HG03196 (cell line): ENCODE data around the gene CHPF.
A peak's percentile ranks its signal among the peaks of the same experiment; 100 is the strongest.

ENCODE experiments used
- ATAC-seq: cut with Tn5 transposase; IDR thresholded peaks from one replicate; pipeline ENCODE4 v1.9.1; 2021; ENCODE audit not compliant: unreplicated experiment

Gene CHPF

DNA sequence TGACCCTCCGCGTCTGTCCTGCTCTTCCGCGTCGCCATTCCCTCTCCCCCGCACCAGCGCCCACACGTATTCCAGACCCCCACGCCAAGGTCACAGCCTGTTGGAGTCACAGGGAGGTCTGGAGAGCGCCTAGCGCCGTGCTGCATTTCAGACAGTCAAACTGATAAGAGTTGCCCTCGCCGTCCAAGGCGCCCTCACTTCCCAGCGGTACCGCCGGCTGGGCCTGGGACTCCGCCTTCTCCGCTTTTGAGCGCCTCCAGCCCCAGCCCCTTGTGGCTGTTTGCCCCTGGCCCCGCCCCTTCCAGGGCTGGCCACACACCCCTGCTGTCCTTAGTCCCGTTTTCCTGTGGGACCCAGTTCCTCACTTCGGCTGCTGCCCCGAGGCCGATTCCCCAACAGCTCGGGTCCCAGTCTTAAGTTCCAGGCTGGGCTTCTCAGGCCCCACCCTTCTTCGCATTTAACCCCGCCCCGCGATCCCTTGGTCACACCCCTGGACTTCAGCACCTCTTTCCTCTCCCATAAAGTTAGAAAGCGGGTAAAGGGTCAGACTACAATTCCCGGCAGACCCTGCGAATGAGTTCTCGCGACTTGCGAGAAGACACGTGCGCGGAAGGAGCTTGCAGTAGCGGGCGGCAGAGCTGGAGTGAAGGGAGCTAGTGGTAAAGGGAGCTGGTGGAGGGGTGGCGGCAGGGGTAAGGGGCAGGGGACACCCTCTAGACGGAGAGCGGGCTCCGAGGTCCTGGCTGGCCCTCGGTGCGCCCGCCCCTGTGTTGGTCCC, 45.1 kb downstream of the CHPF start, which contains the start of gene GMPPA:
Gene GMPPA, plus strand, starts transcription at position 612 of the 778 bp plus-strand sequence. CDS start 1,085 bp downstream, outside the sequence.
- ATAC-seq = peak; percentile 90

DNA sequence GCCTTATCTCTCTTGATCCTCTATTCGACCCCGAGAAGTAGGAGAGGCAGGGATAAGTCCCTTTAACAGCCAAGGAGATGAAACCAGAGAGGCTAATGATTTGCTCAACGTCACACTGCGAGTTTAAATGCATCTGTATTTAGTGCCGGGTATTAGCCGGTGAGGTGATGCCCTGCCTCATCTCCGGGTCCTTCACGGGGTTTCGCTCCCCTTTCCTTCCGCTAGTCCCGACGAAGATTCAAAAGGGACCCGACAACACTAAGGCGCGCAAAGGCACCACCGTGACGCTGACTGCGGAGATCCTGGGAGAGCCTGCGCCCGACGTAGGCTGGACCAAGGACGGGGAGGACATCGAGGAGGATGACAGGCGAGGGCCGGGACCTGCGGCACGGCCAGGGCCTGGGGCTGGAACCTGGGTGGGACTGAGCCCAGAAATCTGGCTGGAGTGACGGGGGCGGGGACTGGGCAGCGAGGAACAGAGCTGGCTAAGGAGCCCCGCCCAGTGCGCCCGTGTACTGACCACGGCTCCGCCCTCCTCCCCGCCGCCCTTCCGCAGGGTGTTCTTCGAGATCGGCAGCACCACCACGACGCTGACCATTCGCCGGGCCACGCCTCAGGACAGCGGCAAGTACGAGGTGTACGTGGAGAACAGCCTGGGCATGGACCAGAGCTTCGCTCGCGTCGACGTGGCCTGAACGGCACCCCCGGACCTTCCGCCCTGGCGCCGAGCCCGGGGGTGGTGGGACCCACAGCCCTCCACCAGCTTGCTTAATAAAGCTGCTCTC, 45.9 kb downstream of the CHPF start:
- no peak for ATAC-seq

DNA sequence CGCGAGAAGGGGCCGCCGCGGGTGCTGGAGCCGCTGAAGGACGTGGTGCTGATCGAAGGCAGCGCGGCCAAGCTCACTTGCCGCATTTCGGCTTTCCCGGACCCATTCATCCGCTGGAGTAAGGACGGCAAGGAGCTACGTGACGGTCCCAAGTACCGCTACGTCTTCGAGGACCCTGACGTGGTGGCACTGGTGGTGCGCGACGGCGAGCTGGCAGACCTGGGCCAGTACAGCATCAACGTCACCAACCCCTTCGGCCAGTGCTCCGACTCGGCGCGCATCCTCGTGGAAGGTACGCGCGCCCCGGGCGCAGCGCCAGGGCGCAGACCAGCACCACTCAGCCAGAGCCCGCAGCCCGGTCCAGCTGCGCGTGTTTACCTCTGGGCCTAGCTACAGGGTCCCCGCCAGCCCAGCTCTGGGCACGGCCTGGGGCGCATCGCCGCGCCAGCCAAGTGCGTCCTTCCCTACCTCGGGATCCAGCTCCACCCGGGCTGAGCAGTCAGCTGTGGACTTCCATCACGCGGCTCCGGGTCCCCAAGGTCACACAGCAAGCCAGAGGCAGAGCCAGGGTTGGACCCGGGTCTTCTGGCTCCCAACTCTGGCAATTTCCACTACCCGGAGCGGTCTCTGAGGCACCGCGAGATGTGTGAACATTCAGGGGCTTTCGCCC, 46.6 kb downstream of the CHPF start:
- ATAC-seq = no peak

DNA sequence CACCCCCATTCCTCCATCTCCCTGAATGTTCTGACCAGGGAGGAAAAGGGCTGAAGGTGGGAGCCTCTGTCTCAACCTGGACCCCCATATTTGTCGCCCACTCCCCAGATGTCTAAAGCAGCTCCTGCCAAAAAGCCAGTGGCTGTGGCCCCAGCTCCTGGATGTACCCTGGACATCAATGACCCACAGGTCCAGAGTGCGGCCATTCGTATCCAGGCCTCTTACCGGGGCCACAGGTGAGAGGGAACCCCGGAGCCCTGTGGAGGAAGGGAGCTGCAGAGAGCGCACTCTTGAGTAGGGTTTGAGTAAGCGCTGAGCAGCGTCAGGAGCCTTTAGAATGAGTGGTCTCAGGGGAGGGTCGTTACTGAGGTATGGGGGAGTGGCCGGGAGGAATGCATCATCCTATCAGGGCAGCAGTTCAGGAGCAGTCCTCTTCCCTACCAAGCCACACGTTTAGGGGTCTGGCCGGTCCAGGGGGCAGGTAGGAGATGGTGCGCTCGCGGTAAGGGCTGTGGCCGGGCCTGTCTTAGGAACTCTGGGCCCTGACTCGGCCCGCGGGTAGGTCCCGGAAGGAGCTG, 47.3 kb downstream of the CHPF start:
- ATAC-seq = no peak

DNA sequence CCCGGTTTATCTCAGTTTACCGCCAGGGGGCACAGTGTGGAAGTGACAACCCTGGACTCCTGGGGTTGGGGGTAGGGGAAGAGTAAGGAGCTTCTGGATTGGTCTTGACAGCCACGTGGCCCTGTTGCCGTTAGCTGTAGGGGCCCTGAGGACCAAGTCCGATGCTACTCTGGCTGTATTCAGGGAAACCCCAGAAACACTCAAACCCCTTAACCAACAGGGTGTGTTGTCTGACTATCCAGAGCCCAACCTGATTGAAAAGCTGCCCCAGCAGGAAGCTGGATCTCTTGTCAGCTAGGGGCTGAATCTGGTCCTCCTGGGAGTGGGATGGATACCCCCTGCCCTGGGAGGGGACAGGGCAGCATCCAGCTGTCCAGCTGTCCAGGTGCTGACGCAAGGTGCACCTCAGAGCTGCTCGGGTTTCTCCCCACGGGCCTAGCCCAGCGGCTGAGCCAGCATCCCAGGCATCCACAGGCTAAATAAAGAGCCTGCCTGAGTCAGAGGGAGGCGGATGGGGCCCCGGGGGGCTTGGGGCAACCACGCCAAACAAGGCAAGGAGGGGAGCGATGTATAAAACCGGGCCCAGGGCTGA, 48.0 kb downstream of the CHPF start:
- ATAC-seq = no peak

DNA sequence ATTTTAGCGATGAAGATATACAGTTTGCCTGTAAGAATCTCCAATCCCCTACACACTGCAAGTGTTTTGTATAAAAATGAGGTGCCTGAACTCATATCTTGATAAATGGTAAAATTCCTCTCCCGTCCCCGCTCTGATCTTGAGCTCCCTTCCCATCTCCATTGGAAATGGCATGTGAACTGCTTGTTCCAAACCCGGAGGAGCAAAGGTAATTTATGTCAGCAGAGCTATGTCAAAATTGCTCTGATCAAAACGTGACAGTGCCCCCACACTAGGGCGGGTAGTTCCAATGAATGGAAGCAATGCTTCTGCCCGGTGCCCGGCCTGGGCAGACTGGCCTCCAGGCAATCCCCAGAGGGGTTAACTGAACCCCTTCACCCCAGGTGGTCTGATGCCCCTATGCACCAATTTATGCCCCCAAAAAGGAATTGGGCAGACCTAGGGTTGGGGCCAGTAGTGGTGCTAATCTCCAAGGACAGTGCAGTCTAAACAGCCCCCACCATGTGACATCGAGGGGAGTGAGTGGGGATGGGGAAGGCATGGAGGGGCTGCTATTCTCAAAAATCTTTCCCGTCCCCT, 48.6 kb downstream of the CHPF start:
- ATAC-seq = no peak

DNA sequence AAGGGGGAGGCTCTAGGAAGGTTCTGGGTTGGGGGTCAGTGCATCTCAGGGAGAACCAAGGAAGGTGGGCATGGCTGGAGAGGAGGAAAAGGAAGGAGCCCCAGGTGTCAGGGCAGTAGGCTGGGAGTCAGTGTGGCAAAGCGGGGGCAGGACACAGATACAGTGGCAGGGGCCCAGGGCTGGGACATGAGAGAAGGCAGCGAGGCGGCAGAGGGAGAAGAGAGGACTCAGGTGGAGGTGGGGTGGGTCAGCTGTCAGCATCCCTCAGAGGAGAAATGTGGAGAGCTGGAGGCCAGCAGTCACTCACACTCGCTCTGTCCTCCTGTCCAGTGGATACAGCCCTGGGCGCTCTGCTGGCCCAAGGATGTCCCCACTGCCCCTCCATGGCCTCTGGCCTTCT, 50.5 kb downstream of the CHPF start:
- ATAC-seq = no peak

DNA sequence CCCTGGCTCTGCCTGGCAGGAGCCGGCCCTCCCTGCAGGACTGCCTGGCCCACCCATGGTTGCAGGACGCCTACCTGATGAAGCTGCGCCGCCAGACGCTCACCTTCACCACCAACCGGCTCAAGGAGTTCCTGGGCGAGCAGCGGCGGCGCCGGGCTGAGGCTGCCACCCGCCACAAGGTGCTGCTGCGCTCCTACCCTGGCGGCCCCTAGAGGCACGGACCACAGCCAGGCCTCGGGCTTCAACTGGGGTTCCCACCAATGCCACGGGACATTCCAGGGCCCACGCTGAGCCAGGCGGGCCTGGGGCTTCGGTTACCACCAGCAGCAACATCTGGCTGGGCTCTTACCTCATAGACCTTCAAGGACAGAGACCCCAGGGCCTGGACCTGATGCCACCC, 51.0 kb downstream of the CHPF start:
- ATAC-seq = no peak

DNA sequence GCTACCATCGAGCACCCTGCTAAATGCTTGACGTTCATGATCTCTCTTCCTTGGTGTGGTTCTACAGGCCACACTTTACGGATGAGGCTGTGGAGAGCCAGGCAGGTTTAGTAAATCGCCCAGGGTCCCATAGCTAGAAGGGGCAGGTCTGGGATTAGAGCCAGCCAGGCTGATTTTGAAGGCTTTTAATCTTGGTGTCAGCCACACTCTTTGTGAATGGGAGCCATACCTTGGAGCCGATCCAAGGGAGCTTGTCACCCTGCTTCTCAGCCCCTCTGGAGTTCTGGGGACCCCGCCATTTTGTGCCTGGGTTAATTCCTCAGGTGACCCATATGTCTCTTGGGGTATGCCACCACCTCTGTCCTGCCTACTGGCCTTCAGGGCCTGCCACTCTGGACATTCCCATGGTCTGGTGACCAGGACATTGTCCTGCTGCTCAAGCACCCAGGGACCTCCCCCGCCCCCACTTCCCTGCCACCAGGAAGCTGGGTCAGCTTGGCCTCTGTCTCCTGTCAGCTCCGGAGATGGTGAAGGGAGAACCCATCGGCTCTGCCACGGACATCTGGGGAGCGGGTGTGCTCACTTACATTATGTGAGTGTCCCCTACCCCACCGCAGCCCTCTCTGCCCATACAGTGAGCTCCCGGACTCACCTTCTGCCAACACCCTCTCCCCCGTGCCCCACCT, 52.2 kb downstream of the CHPF start:
- ATAC-seq = no peak

DNA sequence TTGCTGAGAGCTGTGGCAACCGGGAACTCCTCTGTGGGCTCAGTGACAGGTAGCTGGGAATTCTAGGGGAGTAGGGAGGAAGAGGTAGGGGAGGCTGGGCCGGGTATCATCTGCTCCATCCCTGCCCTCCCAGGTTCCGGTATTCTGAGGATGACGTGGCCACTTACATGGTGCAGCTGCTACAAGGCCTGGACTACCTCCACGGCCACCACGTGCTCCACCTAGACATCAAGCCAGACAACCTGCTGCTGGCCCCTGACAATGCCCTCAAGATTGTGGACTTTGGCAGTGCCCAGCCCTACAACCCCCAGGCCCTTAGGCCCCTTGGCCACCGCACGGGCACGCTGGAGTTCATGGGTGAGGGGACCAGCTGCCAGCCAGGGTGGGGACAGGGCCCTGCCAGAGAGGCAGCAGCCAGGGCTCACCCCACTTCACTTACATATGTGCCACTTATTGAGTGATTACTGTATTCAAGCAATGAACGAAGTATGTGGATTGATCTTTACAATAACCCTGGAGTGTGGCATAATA, 52.9 kb downstream of the CHPF start:
- no peak for ATAC-seq

DNA sequence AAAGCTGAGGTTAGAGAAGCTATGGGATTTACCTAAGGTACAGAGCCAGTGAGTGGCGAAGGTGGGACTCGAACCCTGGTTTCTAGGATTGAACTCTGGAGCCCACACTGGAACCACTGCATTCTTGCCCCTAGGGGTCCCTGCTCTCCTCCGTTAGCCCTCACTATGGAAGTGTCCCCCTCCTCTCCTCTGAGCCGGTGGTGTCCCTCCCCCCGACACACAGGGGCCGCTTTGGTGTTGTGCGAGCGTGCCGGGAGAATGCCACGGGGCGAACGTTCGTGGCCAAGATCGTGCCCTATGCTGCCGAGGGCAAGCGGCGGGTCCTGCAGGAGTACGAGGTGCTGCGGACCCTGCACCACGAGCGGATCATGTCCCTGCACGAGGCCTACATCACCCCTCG, 53.4 kb downstream of the CHPF start:
- no peak for ATAC-seq

DNA sequence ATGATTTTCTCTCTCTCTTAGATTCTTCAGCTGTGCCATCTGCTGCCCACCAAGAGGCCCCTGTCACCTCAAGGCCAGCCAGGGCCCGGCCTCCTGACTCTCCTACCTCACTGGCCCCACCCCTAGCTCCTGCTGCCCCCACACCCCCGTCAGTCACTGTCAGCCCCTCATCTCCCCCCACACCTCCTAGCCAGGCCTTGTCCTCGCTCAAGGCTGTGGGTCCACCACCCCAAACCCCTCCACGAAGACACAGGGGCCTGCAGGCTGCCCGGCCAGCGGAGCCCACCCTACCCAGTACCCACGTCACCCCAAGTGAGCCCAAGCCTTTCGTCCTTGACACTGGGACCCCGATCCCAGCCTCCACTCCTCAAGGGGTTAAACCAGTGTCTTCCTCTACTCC, 54.3 kb downstream of the CHPF start:
- ATAC-seq = no peak
